Measurements from ENCODE around the gene NAV3. TPM values are rescaled to one million over a fixed set of nuclear protein-coding genes. Genes with fewer than 3 reads are reported as not detected.

NAV3 gene
- total and polyA plus RNA-seq, 9 of the 15 experiments (the other 6 are each of a cell fraction or from before 2014, with no cell fraction given): 0.04 TPM; not detected in 8

DNA sequence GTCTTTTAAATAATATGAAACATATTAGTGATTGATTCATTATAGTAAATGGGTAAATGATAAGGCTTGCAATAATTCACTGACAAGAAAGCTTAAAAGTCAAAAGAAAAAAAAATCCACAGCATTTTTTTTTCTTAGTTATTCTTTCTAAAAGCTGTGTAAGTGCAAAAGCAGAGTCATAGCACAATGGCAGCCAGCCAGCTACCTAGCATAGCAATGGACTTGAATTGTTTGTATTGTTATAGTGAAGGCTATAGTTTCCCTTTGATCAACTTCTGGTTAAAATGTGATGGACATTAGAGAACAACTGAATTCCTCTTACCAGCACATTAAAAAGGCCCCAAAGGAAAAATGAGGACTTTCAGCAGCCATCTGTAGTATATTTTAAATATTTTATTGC is 232.1 kb downstream of the NAV3 start:
- H3K27me3 ChIP-seq (ENCODE audit: control insufficient read depth in 2 of 2, insufficient read depth in 2 of 2, low read length in 2 of 2): no peaks in the 10 kb centered on the region
- H3K79me2 ChIP-seq (ENCODE audit: control insufficient read depth, insufficient read depth, low read length): no peaks in the 10 kb centered on the region
- in situ Hi-C loops (cut with MboI) (no loop called here), intact Hi-C loops (cut with micrococcal nuclease) (no loop called here)
- no peaks in the 10 kb centered on the region for H3K4me1 ChIP-seq (replicated peaks in 1 of 2; ENCODE audit: control insufficient read depth in 2 of 2, insufficient read depth in 2 of 2, low read length in 2 of 2)
- H3K9ac ChIP-seq (ENCODE audit: insufficient read depth in 1 of 2, low read depth in 2 of 2, low read length in 2 of 2): no peak overlapping the region
- H3K9me1 ChIP-seq (ENCODE audit: control insufficient read depth, insufficient read depth, low read length): no peaks in the 10 kb centered on the region
- DNase-seq (ENCODE audit: extremely low read depth in 1 of 4, low spot score in 3 of 4) (no peak), ATAC-seq (no peak), FAIRE-seq (no peak)
- no peak overlapping the region for H3K27ac ChIP-seq (ENCODE audit: extremely low read depth, low read depth, low read length)
- H3K4me3 ChIP-seq: no peak overlapping the region
- no peak overlapping the region for H2AFZ ChIP-seq (ENCODE audit: low read depth, low read length)
- POLR2A ChIA-PET: no interaction called here
- no peaks in the 10 kb centered on the region for H3K9me3 ChIP-seq (replicated peaks; ENCODE audit: control insufficient read depth, insufficient read depth, low read depth, low read length)
- CTCF ChIA-PET (ENCODE audit: low intra/inter-chr PET ratio): no interaction called here
- H3K4me2 ChIP-seq (ENCODE audit: insufficient read depth, low read length): no peak overlapping the region
- no peaks in the 10 kb centered on the region for H4K20me1 ChIP-seq (replicated peaks; ENCODE audit: control insufficient read depth, insufficient read depth, low read length)
- no peaks in the 10 kb centered on the region for H3K36me3 ChIP-seq (ENCODE audit: control insufficient read depth, insufficient read depth, low read length)
- no TSS peak for BruUV-seq (replicated peaks)
- no peak for TF ChIP-seq MCM3 (IDR thresholded peaks at IDR 0.05)
- TF ChIP-seq, protein P1, sequence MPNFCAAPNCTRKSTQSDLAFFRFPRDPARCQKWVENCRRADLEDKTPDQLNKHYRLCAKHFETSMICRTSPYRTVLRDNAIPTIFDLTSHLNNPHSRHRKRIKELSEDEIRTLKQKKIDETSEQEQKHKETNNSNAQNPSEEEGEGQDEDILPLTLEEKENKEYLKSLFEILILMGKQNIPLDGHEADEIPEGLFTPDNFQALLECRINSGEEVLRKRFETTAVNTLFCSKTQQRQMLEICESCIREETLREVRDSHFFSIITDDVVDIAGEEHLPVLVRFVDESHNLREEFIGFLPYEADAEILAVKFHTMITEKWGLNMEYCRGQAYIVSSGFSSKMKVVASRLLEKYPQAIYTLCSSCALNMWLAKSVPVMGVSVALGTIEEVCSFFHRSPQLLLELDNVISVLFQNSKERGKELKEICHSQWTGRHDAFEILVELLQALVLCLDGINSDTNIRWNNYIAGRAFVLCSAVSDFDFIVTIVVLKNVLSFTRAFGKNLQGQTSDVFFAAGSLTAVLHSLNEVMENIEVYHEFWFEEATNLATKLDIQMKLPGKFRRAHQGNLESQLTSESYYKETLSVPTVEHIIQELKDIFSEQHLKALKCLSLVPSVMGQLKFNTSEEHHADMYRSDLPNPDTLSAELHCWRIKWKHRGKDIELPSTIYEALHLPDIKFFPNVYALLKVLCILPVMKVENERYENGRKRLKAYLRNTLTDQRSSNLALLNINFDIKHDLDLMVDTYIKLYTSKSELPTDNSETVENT (CRISPR knock-in tag; IDR thresholded peaks at IDR 0.05): no peak
- no peak for TF ChIP-seq RBM17 (IDR thresholded peaks at IDR 0.05; ENCODE audit: borderline replicate concordance, low read depth, low read length)
- TF ChIP-seq ZBTB8A (IDR thresholded peaks at IDR 0.05; ENCODE audit: partially characterized antibody): no peak
- TF ChIP-seq, protein P2, sequence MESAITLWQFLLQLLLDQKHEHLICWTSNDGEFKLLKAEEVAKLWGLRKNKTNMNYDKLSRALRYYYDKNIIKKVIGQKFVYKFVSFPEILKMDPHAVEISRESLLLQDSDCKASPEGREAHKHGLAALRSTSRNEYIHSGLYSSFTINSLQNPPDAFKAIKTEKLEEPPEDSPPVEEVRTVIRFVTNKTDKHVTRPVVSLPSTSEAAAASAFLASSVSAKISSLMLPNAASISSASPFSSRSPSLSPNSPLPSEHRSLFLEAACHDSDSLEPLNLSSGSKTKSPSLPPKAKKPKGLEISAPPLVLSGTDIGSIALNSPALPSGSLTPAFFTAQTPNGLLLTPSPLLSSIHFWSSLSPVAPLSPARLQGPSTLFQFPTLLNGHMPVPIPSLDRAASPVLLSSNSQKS (CRISPR knock-in tag; IDR thresholded peaks at IDR 0.05): no peak
- no peak for TF ChIP-seq ZNF57 (CRISPR knock-in tag; IDR thresholded peaks at IDR 0.05)
- no peak for TF ChIP-seq ZNF561 (CRISPR knock-in tag; conservative IDR thresholded peaks at IDR 0.05)
- TF ChIP-seq ZNF311 (CRISPR knock-in tag; IDR thresholded peaks at IDR 0.05): no peak
- TF ChIP-seq ZNF316 (IDR thresholded peaks at IDR 0.05): no peak
- no peak for TF ChIP-seq NFE2L1 (tag; IDR thresholded peaks at IDR 0.05; ENCODE audit: borderline replicate concordance, low read depth)
- TF ChIP-seq MEF2D (tag; conservative IDR thresholded peaks at IDR 0.05; ENCODE audit: low read depth): no peak
- no peak for TF ChIP-seq HDAC3 (IDR thresholded peaks at IDR 0.05; ENCODE audit: borderline replicate concordance, partially characterized antibody)
- no peak for TF ChIP-seq ZBTB1 (CRISPR knock-in tag; IDR thresholded peaks at IDR 0.05; ENCODE audit: borderline replicate concordance, low read depth)
- no peak for TF ChIP-seq NFIC (IDR thresholded peaks at IDR 0.05)
- TF ChIP-seq, protein P3, sequence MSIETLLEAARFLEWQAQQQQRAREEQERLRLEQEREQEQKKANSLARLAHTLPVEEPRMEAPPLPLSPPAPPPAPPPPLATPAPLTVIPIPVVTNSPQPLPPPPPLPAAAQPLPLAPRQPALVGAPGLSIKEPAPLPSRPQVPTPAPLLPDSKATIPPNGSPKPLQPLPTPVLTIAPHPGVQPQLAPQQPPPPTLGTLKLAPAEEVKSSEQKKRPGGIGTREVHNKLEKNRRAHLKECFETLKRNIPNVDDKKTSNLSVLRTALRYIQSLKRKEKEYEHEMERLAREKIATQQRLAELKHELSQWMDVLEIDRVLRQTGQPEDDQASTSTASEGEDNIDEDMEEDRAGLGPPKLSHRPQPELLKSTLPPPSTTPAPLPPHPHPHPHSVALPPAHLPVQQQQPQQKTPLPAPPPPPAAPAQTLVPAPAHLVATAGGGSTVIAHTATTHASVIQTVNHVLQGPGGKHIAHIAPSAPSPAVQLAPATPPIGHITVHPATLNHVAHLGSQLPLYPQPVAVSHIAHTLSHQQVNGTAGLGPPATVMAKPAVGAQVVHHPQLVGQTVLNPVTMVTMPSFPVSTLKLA (conservative IDR thresholded peaks at IDR 0.05): no peak
- no peak for TF ChIP-seq EZH2 (IDR thresholded peaks at IDR 0.05; ENCODE audit: borderline replicate concordance, low read depth, low read length)
